ENCODE measurements around the gene ISL2. TPM values are rescaled to one million over a fixed set of nuclear protein-coding genes. Genes with fewer than 3 reads are reported as not detected.

Gene ISL2
- total and polyA plus RNA-seq, 9 of the 15 experiments (the other 6 are each of a cell fraction or from before 2014, with no cell fraction given), result 0.15 to 23.7 (median 4.0) TPM

GRCh38 chr15:76333720-76334437 is 2.7 kb upstream of the ISL2 start (continued):
- no peak for TF ChIP-seq TCF15 (CRISPR knock-in tag; IDR thresholded peaks at IDR 0.05)
- no peak for TF ChIP-seq ZBTB12 (CRISPR knock-in tag; IDR thresholded peaks at IDR 0.05)
- no peak for TF ChIP-seq EP400 (IDR thresholded peaks at IDR 0.05)
- no peak for TF ChIP-seq RUNX1 (IDR thresholded peaks at IDR 0.05; ENCODE audit: low read depth)
- peak; percentile 58 to 81 for TF ChIP-seq RAD21 (CRISPR knock-in tag; conservative IDR thresholded peaks at IDR 0.05 in 1 of 2, IDR thresholded peaks at IDR 0.05 in 1 of 2)
- TF ChIP-seq ZNF668 (CRISPR knock-in tag; IDR thresholded peaks at IDR 0.05), result no peak
- no peak for TF ChIP-seq ZNF518B (CRISPR knock-in tag; IDR thresholded peaks at IDR 0.05)
- no peak for TF ChIP-seq ZNF3 (CRISPR knock-in tag; IDR thresholded peaks at IDR 0.05)
- no peak for TF ChIP-seq ZNF277 (CRISPR knock-in tag; IDR thresholded peaks at IDR 0.05; ENCODE audit: borderline replicate concordance)
- no peak for TF ChIP-seq CBX3 (IDR thresholded peaks at IDR 0.05; ENCODE audit: borderline replicate concordance in 1 of 2, low read length in 2 of 2)
- peak; percentile 51 for TF ChIP-seq SMC3 (conservative IDR thresholded peaks at IDR 0.05; ENCODE audit: insufficient read depth, low read depth, low read length)
- TF ChIP-seq SAP30 (IDR thresholded peaks at IDR 0.05; ENCODE audit: borderline replicate concordance, insufficient read depth, low read depth, low read length, poor library complexity, severe bottlenecking), result no peak
- no peak for TF ChIP-seq NRF1 (conservative IDR thresholded peaks at IDR 0.05 in 1 of 2, IDR thresholded peaks at IDR 0.05 in 1 of 2)
- TF ChIP-seq JUNB (CRISPR knock-in tag; conservative IDR thresholded peaks at IDR 0.05), result no peak
- TF ChIP-seq MAFK (IDR thresholded peaks at IDR 0.05; ENCODE audit: low read length), result no peak
- TF ChIP-seq SIRT6 (IDR thresholded peaks at IDR 0.05; ENCODE audit: low read depth, low read length), result no peak
- TF ChIP-seq ZNF699 (CRISPR knock-in tag; IDR thresholded peaks at IDR 0.05; ENCODE audit: insufficient replicate concordance), result no peak
- TF ChIP-seq ZNF589 (CRISPR knock-in tag; IDR thresholded peaks at IDR 0.05; ENCODE audit: low read depth), result no peak
- TF ChIP-seq NR4A1 (CRISPR knock-in tag; IDR thresholded peaks at IDR 0.05), result no peak
- no peak for TF ChIP-seq NR4A1 (tag; IDR thresholded peaks at IDR 0.05)
